SK-N-MC (cell line): ENCODE results near the gene VAV1.

Experiments used
- DNase-seq: peaks from one replicate; pipeline ENCODE4 v3.0.0-alpha.2; 2011; ENCODE audit warnings: low read depth, low spot score
- H3K27ac ChIP-seq: fragments of 200-600 bp; sonication (generic); 2 replicates; pipeline ENCODE4 v1.5.1; 2016; ENCODE audit warnings: mixed run types
- H3K36me3 ChIP-seq: fragments of 200-600 bp; sonication (generic); 2 replicates; pipeline ENCODE4 v1.6.1; 2017; ENCODE audit warnings: antibody characterized with exemption, low read length, mixed read lengths; ENCODE audit not compliant: insufficient read depth
- H3K4me3 ChIP-seq: fragments of 200-600 bp; sonication (generic); 2 replicates; pipeline ENCODE4 v1.5.1; 2016
- H3K9ac ChIP-seq: fragments of 200-600 bp; sonication (generic); 2 replicates; pipeline ENCODE4 v1.8.0; 2017; ENCODE audit warnings: mixed run types, mixed read lengths; ENCODE audit not compliant: insufficient read length
- H3K9me3 ChIP-seq: fragments of 200-600 bp; sonication (generic); 2 replicates; pipeline ENCODE4 v1.6.1; 2017; ENCODE audit warnings: low read depth, mild to moderate bottlenecking, antibody characterized with exemption, low read length, moderate library complexity, mixed read lengths
- EZH2 ChIP-seq: fragments of 200-600 bp; sonication (generic); IDR thresholded peaks from one replicate; pipeline ENCODE4 v1.6.1; 2017; ENCODE audit warnings: antibody characterized with exemption
- FOXP2 ChIP-seq: optimal IDR thresholded peaks from 2 replicates; pipeline ENCODE3; 2011; ENCODE audit warnings: mild to moderate bottlenecking, moderate library complexity; ENCODE audit not compliant: insufficient read depth; ENCODE audit errors: extremely low read length, control extremely low read depth
- POLR2AphosphoS5 ChIP-seq: IDR thresholded peaks from 2 replicates; pipeline ENCODE4 v1.6.1; 2012; ENCODE audit warnings: mild to moderate bottlenecking, low read depth, low read length, borderline replicate concordance

The VAV1 gene

DNA sequence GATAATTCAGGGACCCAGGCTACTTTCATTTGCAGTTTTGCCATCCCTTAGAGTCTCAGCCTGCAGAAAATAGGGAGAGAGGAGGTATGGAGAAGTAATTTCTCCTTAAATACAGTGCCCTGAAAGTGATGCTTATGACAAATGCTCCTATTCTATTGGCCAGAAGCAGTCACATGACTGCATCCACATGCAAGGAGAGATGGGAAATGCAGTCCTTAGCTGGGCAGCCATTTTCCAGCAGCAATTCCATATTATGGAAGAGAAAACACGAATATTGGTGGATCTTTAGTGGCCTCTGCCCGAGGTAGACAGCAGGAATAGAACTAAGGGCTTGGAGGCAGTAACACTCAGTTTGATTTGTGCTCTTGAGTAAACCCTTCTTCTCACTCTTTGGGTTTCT, 39.4 kb downstream of the VAV1 start:
- TF ChIP-seq FOXP2 = no peak
- no peak for TF ChIP-seq POLR2AphosphoS5
- TF ChIP-seq EZH2 = no peak
- peak; percentile 50 for DNase-seq
- Histone ChIP-seq H3K9me3 (no peaks in the 10 kb centered on the region), H3K27ac (no peak overlapping the region), H3K4me3 (no peak overlapping the region), H3K36me3 (no peaks in the 10 kb centered on the region), H3K9ac (no peak overlapping the region)

DNA sequence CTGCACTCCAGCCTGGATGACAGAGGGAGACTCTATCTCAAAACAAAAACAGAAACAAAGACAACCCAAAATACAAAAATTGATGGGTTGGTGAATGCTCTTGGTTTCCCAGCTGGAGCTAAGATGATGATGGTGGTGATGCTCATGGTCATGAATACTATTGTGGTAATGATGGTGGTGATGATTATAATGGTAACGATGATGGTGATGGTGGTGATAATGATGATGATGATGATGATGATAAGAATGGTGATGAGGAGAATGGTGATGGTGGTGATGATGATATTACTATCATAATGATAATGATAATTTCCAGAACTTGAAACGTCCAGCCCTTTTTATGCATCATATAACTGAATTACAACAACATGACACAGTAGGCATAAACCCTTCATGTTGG, 40.1 kb downstream of the VAV1 start:
- Histone ChIP-seq H3K27ac (no peak overlapping the region), H3K9ac (no peak overlapping the region), H3K9me3 (no peaks in the 10 kb centered on the region), H3K36me3 (no peaks in the 10 kb centered on the region), H3K4me3 (no peak overlapping the region)
- no peak for DNase-seq
- TF ChIP-seq POLR2AphosphoS5 = no peak
- no peak for TF ChIP-seq FOXP2
- TF ChIP-seq EZH2 = no peak

DNA sequence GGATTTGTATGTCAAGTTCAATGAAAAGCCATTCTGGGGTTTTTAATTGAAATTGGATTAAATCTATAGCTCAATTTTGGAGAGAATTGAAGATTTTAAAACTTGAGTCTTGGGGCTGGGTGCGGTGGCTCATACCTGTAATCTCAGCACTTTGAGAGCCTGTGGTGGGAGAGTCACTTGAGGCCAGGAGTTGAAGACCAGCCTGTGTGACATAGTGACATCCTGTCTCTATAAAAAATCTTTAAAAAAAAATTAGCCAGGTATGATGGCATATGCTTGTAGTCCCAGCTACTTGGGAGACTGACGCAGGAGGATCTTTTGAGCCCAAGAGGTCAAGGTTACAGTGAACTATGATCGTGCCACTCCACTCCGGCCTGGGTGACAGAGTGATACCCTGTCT, 41.2 kb downstream of the VAV1 start:
- no peak for DNase-seq
- Histone ChIP-seq H3K27ac (no peak overlapping the region), H3K36me3 (no peaks in the 10 kb centered on the region), H3K4me3 (no peak overlapping the region), H3K9me3 (no peaks in the 10 kb centered on the region), H3K9ac (no peak overlapping the region)
- TF ChIP-seq EZH2 = no peak
- no peak for TF ChIP-seq POLR2AphosphoS5
- no peak for TF ChIP-seq FOXP2

DNA sequence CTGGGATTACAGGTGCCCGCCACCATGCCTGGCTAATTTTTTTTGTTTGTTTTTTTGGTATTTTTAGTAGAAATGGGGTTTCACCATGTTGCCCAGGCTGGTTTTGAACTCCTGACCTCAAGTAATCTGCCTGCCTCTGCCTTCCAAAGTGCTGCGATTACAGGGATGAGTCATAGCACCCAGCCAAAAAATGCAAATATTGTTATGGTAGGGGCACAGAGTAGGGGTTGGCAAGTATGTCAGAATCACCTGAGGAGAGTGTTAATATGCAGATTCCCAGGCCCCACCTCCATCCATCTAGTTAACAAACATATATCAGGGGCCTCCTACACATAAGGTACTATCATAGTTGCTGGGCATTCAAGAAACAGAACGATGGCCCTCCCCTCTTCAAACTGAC, 44.7 kb downstream of the VAV1 start:
- TF ChIP-seq POLR2AphosphoS5 (no peak), EZH2 (no peak), FOXP2 (no peak)
- DNase-seq = no peak
- no peak overlapping the region for H3K4me3 ChIP-seq
- no peaks in the 10 kb centered on the region for H3K9me3 ChIP-seq
- H3K9ac ChIP-seq = no peak overlapping the region
- no peak overlapping the region for H3K27ac ChIP-seq
- H3K36me3 ChIP-seq = no peaks in the 10 kb centered on the region

DNA sequence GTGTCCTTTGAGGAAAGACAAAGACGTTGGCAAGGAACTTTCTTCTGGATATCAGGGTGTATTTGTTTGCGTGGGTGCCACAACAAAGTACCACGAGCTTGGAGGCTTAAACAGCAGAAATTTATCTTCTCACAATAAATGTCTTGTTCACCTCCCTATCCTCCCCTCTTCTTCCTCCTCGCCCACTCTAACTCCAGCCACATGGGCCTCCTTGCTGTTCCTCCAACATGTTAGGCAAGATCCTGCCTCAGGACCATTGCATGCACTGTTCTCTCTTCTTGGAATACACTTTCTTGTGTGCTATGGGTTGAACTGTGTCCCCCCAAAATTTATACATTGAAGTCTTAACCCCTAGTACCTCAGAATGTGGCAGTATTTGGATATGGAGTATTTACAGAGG, 45.7 kb downstream of the VAV1 start:
- H3K9ac ChIP-seq = no peak overlapping the region
- no peak overlapping the region for H3K4me3 ChIP-seq
- DNase-seq = no peak
- no peak for TF ChIP-seq POLR2AphosphoS5
- TF ChIP-seq EZH2 = no peak
- TF ChIP-seq FOXP2 = no peak
- no peaks in the 10 kb centered on the region for H3K36me3 ChIP-seq
- H3K9me3 ChIP-seq = no peaks in the 10 kb centered on the region
- no peak overlapping the region for H3K27ac ChIP-seq

DNA sequence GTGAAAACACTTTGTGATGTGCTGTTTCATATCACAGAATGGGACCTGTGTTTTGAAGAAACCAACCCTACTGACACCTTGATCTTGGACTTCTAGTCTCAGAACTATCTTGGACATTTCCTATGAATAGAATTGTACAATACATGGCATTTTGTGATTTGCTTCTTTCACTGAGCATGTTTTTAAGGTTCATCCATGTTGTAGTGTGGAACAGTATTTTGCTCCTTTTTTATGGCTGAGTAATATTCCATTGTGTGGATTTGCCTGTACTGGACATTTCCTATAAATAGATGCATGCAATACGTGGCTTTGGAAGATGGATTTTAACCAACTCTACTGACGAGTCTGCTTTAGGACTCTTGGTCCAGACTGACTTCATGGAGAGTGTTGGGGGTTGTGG, 46.8 kb downstream of the VAV1 start:
- DNase-seq = no peak
- Histone ChIP-seq H3K9ac (no peak overlapping the region), H3K9me3 (no peaks in the 10 kb centered on the region), H3K4me3 (no peak overlapping the region), H3K27ac (no peak overlapping the region), H3K36me3 (no peaks in the 10 kb centered on the region)
- TF ChIP-seq EZH2 (no peak), POLR2AphosphoS5 (no peak), FOXP2 (no peak)

DNA sequence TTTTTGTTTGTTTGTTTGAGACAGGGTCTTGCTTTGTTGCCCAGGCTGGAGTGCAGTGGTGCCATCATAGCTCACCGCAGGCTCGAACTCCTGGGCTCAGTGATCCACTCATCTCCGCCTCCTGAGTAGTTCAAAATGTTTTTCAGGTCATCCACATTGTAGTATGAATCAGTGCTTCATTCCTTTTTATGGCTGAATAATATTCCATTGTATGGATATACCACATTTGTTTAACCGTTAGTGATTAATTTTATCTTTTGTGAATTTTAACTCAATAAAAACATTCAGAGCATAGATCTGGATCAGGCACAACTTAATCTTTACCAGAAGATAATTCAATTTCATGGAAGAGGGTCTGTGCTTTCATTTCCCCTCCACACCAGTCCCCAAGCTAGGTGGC, 47.7 kb downstream of the VAV1 start:
- Histone ChIP-seq H3K27ac (no peak overlapping the region), H3K9me3 (no peaks in the 10 kb centered on the region), H3K9ac (no peak overlapping the region), H3K4me3 (no peak overlapping the region), H3K36me3 (no peaks in the 10 kb centered on the region)
- TF ChIP-seq EZH2 = no peak
- no peak for TF ChIP-seq FOXP2
- no peak for TF ChIP-seq POLR2AphosphoS5
- no peak for DNase-seq

DNA sequence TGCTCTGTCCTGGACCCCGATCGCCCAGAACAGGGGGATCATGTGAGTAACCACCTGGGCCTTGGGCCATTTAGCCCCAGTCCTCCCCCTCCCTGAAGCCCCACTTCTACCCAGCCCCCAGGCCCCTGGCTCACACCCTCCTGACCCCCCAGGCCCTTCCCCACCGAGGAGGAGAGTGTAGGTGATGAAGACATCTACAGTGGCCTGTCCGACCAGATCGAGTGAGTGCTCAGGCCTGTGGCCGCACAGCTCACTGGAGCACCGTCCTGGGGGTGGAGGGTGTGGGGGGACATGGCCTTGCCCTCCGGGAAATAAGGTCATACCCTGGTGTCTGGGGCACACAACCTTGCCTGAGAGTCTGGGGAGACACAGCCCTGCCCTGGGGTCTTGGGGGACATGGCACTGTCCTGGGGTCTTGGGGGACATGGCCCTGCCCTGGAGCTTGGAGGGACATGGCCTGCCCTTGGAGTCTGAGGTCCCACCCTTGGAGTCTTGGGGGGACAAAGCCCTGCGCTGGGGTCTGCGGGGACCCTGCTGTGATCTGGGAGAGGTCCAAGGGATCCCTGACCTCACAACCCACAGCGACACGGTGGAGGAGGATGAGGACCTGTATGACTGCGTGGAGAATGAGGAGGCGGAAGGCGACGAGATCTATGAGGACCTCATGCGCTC, 49.3 kb downstream of the VAV1 start:
- no peak overlapping the region for H3K4me3 ChIP-seq
- H3K9me3 ChIP-seq = no peaks in the 10 kb centered on the region
- no peak overlapping the region for H3K9ac ChIP-seq
- no peak for TF ChIP-seq EZH2
- TF ChIP-seq POLR2AphosphoS5 = no peak
- no peak for TF ChIP-seq FOXP2
- DNase-seq = no peak
- no peaks in the 10 kb centered on the region for H3K36me3 ChIP-seq
- no peak overlapping the region for H3K27ac ChIP-seq

DNA sequence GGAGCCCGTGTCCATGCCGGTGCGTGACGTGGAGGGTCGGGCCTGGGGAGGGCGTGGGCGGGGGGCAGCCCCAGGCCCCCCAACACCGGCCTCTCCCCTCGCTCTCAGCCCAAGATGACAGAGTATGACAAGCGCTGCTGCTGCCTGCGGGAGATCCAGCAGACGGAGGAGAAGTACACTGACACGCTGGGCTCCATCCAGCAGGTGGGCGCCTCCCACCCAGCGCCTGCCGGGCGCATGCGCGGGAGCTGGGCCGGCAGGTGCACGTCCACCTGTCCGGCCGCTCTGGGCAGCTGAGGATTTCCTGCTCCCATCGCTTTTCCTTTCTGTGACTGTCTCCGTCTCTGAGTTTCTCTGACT, 49.8 kb downstream of the VAV1 start:
- no peak for TF ChIP-seq EZH2
- TF ChIP-seq POLR2AphosphoS5 = no peak
- TF ChIP-seq FOXP2 = no peak
- H3K27ac ChIP-seq = no peak overlapping the region
- H3K9ac ChIP-seq = no peak overlapping the region
- no peaks in the 10 kb centered on the region for H3K9me3 ChIP-seq
- H3K4me3 ChIP-seq = no peak overlapping the region
- DNase-seq = no peak
- H3K36me3 ChIP-seq = no peaks in the 10 kb centered on the region

DNA sequence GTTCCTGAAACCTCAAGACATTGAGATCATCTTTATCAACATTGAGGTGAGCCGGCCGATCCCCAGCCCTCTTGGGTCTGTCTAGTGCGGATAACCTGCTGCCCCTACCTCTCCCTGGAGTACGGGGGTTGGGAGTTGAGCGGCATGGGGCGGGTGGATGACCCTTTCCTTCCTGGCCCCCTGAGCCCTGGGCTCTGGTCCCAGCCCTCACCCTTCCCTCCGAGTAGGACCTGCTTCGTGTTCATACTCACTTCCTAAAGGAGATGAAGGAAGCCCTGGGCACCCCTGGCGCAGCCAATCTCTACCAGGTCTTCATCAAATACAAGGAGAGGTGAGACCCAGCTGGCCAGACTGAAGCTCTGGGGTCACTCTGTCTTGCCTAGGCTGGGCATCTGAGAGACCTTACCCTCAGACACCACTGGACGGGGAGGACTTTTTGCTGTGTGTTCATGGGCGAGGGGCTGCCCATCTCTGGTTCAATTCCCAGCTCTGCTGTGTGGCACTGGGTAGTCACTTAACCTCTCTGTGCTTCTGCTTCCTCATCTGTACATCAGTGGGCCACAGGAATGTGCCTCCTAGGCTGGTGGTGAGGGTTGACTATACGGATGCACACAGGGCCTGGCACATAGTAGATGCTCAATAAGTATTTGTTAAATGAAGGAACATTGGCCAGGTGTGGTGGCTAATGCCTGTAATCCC, 52.7 kb downstream of the VAV1 start:
- TF ChIP-seq FOXP2 = no peak
- TF ChIP-seq POLR2AphosphoS5 = no peak
- no peak for TF ChIP-seq EZH2
- no peaks in the 10 kb centered on the region for H3K36me3 ChIP-seq
- no peak overlapping the region for H3K27ac ChIP-seq
- no peak overlapping the region for H3K4me3 ChIP-seq
- no peak overlapping the region for H3K9ac ChIP-seq
- DNase-seq = no peak
- no peaks in the 10 kb centered on the region for H3K9me3 ChIP-seq
